D721Med (cell line): ENCODE results near the gene KCTD11.
"Not testable (repeated sequence)": the region's sequence is repeated elsewhere in the genome, so short reads cannot be mapped to it uniquely, and the experiment has no call there.

Experiments used
- DNase-seq: peaks from one replicate; pipeline ENCODE4 v3.0.0; 2011; ENCODE audit warnings: low spot score; ENCODE audit not compliant: insufficient read length
- FAIRE-seq: peaks from 2 replicates; lab custom pipeline; 2011; peaks lifted over from hg19 to GRCh38; lab: Jason Lieb, UNC
- CTCF ChIP-seq: IDR thresholded peaks from 2 replicates; pipeline ENCODE4 v1.5.1; 2012; ENCODE audit warnings: mild to moderate bottlenecking, control low read depth; ENCODE audit not compliant: insufficient read depth; ENCODE audit errors: missing control alignments

KCTD11 gene

GRCh38 chr17:7336240-7337175, 15.5 kb upstream of the KCTD11 start, which contains the start of gene ACAP1:
Gene ACAP1 (plus strand): TSS chr17:7336529. CDS start chr17:7336735, 206 bp downstream.
- FAIRE-seq: no peak
- DNase-seq: no peak
- TF ChIP-seq CTCF: no peak

DNA sequence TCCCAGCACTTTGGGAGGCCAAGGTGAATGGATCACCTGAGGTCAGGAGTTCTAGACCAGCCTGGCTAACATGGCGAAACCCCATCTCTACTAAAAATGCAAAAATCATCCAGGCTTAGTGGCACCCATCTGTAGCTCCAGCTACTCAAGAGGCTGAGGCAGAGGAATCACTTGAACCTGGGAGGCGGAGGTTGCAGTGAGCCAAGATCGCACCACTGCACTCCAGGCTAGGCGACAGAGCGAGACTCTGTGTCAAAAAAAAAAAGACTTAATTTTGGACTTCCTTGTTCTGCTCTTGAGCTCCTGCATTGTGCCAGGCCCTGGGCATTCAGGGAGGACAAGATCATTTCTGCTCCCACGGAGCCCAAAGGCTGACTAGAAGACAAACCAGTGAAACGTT, 14.4 kb upstream of the KCTD11 start:
- DNase-seq, FAIRE-seq: not testable (repeated sequence)

DNA sequence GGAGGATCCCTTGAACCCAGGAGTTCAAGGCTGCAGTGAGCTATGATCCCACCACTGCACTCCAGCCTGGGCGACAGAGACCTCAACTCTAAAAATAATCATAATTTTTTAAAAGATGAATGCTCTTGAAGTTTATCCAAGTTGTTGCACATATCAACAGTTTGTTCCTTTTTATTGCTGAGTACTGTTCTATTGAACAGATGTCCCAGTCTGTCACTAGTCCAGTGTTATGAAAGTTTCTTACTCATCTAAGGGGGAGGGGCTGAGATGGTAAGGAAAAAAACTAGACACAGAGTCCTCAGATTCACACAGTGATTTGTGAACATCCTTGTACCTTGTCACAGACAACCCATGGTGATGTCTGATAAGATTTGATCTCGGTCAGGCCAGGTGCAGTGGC, 11.8 kb upstream of the KCTD11 start:
- no peak for FAIRE-seq
- TF ChIP-seq CTCF: no peak

GRCh38 chr17:7341842-7342241, 10.1 kb upstream of the KCTD11 start:
- TF ChIP-seq CTCF: no peak
- DNase-seq (no peak), FAIRE-seq (no peak)

More for the DNA sequence above, 11.8 kb upstream of the KCTD11 start:
- DNase-seq: no peak

DNA sequence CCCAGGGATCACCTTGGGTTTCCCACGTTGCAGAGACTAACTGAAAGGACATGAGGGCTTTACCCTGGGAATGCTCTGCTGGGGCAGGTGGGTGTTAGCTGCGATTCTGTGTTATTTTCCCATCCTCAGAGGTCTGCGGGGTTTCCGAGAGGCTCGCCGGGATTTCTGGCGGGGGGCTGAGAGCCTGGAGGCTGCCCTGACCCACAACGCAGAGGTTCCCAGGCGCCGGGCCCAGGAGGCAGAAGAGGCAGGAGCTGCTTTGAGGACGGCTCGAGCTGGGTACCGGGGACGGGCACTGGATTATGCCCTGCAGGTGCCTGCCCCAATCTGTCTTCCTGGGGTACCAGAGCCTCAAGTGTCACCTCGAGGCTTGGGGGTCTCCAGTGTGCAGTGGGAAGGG, 8.7 kb upstream of the KCTD11 start:
- TF ChIP-seq CTCF: no peak
- DNase-seq: no peak
- no peak for FAIRE-seq

GRCh38 chr17:7346761-7347614, 5.0 kb upstream of the KCTD11 start:
- no peak for TF ChIP-seq CTCF
- FAIRE-seq: no peak

More at GRCh38 chr17:7346761-7347614, 5.0 kb upstream of the KCTD11 start:
- DNase-seq: no peak
